Esophagus squamous epithelium (tissue), 5 donors: ENCODE data around the gene FRMD1. TPM values are rescaled to one million over a fixed set of nuclear protein-coding genes. Genes with fewer than 3 reads are reported as not detected.

Experiments used
- DNase-seq: peaks from one replicate; lab custom pipeline; 2025; lab: John Stamatoyannopoulos, UW
- H3K27ac ChIP-seq, 4 donors: fragments of 200-600 bp; sonication (generic); one replicate each; pipeline ENCODE4 v1.5.1; 2016 to 2019; ENCODE audit warnings: mild to moderate bottlenecking in 1 of 4
- H3K27me3 ChIP-seq, 4 donors: fragments of 200-600 bp; sonication (generic); 1 replicate in 3 of 4; 2 replicates in 1 of 4; pipeline versions ENCODE4 v1.5.1 to v1.6.0; 2017 to 2021; ENCODE audit warnings: antibody characterized with exemption in 1 of 4
- H3K36me3 ChIP-seq, 3 donors: fragments of 200-600 bp; sonication (generic); one replicate each; pipeline ENCODE4 v1.5.1; 2016 to 2019
- H3K4me1 ChIP-seq, 3 donors: fragments of 200-600 bp; sonication (generic); one replicate each; pipeline ENCODE4 v1.5.1; 2017 to 2019
- H3K4me3 ChIP-seq, 4 donors: fragments of 200-600 bp; sonication (generic); 1 replicate in 3 of 4; 2 replicates in 1 of 4; pipeline ENCODE4 v1.5.1; 2016 to 2019; ENCODE audit warnings: mild to moderate bottlenecking in 2 of 4, moderate library complexity in 1 of 4
- H3K9me3 ChIP-seq, 3 donors: fragments of 200-600 bp; sonication (generic); one replicate each; pipeline ENCODE4 v1.5.1; 2016 to 2019
- CTCF ChIP-seq, 6 experiments: fragments of 450-650 bp in 4 of 6; fragments of 200-600 bp in 2 of 6; sonication (generic) in 2 of 6; IDR thresholded peaks; one replicate each; pipeline ENCODE4 v1.5.1; 2016 to 2019; ENCODE audit warnings: antibody characterized with exemption in 6 of 6, mild to moderate bottlenecking in 4 of 6, moderate library complexity in 4 of 6
- POLR2A ChIP-seq, 4 donors: fragments of 450-650 bp; IDR thresholded peaks; one replicate each; pipeline ENCODE4 v1.6.1; 2017; ENCODE audit warnings: antibody characterized with exemption in 4 of 4, mild to moderate bottlenecking in 4 of 4, moderate library complexity in 3 of 4
- WGBS, 2 donors: methylation state at CpG; one replicate each; pipeline ENCODE4 v1.1.5; 2018; 5-methylcytosine and 5-hydroxymethylcytosine counted together
- intact Hi-C: fragments of 100-400 bp; cut with DNase I; formaldehyde crosslinking; loops from one replicate; pipeline ENCODE4 v1.15.0; 2022
- total RNA-seq, 4 donors: library from RNA; depleted of rRNA; stranded (reverse); fragments of >200 nt; gene quantifications; one replicate each; pipeline ENCODE4 v1.1.0, GENCODE V29; 2016
- donor health status: DM: yes; HTN: yes; CAD: no.

Gene FRMD1
- total RNA-seq, 4 donors from 2014 or later: 0.13 to 0.19 TPM; not detected in 2

GRCh38 chr6:168032005-168032760 is 46.8 kb downstream of the FRMD1 start:
- intact Hi-C loops: no loop called here
- H3K27me3 ChIP-seq: no peaks in the 10 kb centered on the region
- no peak overlapping the region for H3K4me3 ChIP-seq
- peak overlapping the region in 2 of 4 donors; percentile 49 to 67 for H3K27ac ChIP-seq
- no peaks in the 10 kb centered on the region for H3K36me3 ChIP-seq
- TF ChIP-seq POLR2A (IDR thresholded peaks at IDR 0.05) (no peak), CTCF (IDR thresholded peaks at IDR 0.05) (no peak)
- peaks cover 6 to 50% (median 8%) of the 10 kb centered on the region in 3 donors for H3K4me1 ChIP-seq
- no peak for DNase-seq
- 44 to 52% methylated on average over 11 to 12 of the region's 12 CpGs for WGBS, 2 donors
- H3K9me3 ChIP-seq: no peaks in the 10 kb centered on the region

GRCh38 chr6:168031411-168031971 is 47.5 kb downstream of the FRMD1 start:
- Histone ChIP-seq H3K27ac (peak overlapping the region in 1 of 4 donors; percentile 49), H3K4me3 (no peak overlapping the region), H3K36me3 (no peaks in the 10 kb centered on the region), H3K9me3 (no peaks in the 10 kb centered on the region), H3K27me3 (no peaks in the 10 kb centered on the region), H3K4me1 (peaks cover 6 to 43% (median 6%) of the 10 kb centered on the region in 3 donors)
- TF ChIP-seq CTCF (IDR thresholded peaks at IDR 0.05) (no peak), POLR2A (IDR thresholded peaks at IDR 0.05) (no peak)
- intact Hi-C loops: no loop called here
- WGBS, 2 donors: 79 to 86% methylated on average over 12 to 14 of the region's 14 CpGs
- no peak for DNase-seq

GRCh38 chr6:168030908-168031307 is 48.1 kb downstream of the FRMD1 start:
- intact Hi-C loops: no loop called here

GRCh38 chr6:168030218-168030746 is 48.7 kb downstream of the FRMD1 start:
- intact Hi-C loops: no loop called here
- 59 to 68% methylated on average over 5 of the region's 5 CpGs for WGBS, 2 donors
- no peak for DNase-seq
- TF ChIP-seq POLR2A (IDR thresholded peaks at IDR 0.05) (no peak), CTCF (IDR thresholded peaks at IDR 0.05) (no peak)
- H3K4me1 ChIP-seq: peaks cover 0 to 31% (median 0%) of the 10 kb centered on the region in 3 donors
- no peaks in the 10 kb centered on the region for H3K9me3 ChIP-seq
- H3K4me3 ChIP-seq: no peak overlapping the region
- no peaks in the 10 kb centered on the region for H3K27me3 ChIP-seq
- no peaks in the 10 kb centered on the region for H3K36me3 ChIP-seq
- H3K27ac ChIP-seq: no peak overlapping the region

More at GRCh38 chr6:168030908-168031307, 48.1 kb downstream of the FRMD1 start:
- no peaks in the 10 kb centered on the region for H3K9me3 ChIP-seq
- H3K27me3 ChIP-seq: no peaks in the 10 kb centered on the region
- H3K36me3 ChIP-seq: no peaks in the 10 kb centered on the region
- peak overlapping the region in 1 of 4 donors; percentile 49 for H3K27ac ChIP-seq
- WGBS, 2 donors: 67 to 75% methylated on average over 2 of the region's 2 CpGs
- H3K4me1 ChIP-seq: peaks cover 4 to 37% (median 4%) of the 10 kb centered on the region in 3 donors
- DNase-seq: no peak
- TF ChIP-seq CTCF (IDR thresholded peaks at IDR 0.05) (no peak), POLR2A (IDR thresholded peaks at IDR 0.05) (no peak)
- no peak overlapping the region for H3K4me3 ChIP-seq
